Measurements from ENCODE around the gene PLCB1.

Gene PLCB1

GRCh38 chr20:8480597-8480996 is 348.5 kb downstream of the PLCB1 start:
- no CpG with 5 or more reads among the region's 6 CpGs for WGBS, 2 donors (ENCODE audit: extremely low coverage in 2 of 2, insufficient read length in 2 of 2, insufficient replicate concordance in 1 of 2)
- Histone ChIP-seq H3K4ac (ENCODE audit: low read length) (no peak overlapping the region), H3K27ac (replicated peaks; ENCODE audit: low read length) (no peak overlapping the region), H3K23ac (ENCODE audit: low read depth, low read length, poor library complexity) (no peak overlapping the region), H4K91ac (ENCODE audit: low read depth, low read length, poor library complexity) (no peak overlapping the region), H2BK5ac (ENCODE audit: low read length) (no peak overlapping the region), H2AFZ (ENCODE audit: low read length) (no peak overlapping the region), H2BK120ac (ENCODE audit: low read depth, low read length) (no peak overlapping the region), H2AK5ac (ENCODE audit: low read depth, low read length) (no peak overlapping the region), H3K27me3 (ENCODE audit: control insufficient read depth in 3 of 3, insufficient read depth in 3 of 3, low read depth in 1 of 3, low read length in 3 of 3) (no peaks in the 10 kb centered on the region), H3K4me2 (ENCODE audit: insufficient read depth, low read length, poor library complexity, severe bottlenecking) (no peak overlapping the region), H3K18ac (ENCODE audit: low read length) (no peak overlapping the region), H3K9ac (ENCODE audit: low read depth, low read length, poor library complexity) (no peak overlapping the region), H3K79me1 (ENCODE audit: low read depth, low read length) (no peaks in the 10 kb centered on the region), H2BK15ac (ENCODE audit: low read length) (no peak overlapping the region), H3K9me3 (replicated peaks in 1 of 2; ENCODE audit: control insufficient read depth in 2 of 2, insufficient read depth in 1 of 2, low read depth in 1 of 2, low read length in 2 of 2) (no peaks in the 10 kb centered on the region), H3K14ac (ENCODE audit: low read length) (no peak overlapping the region), H4K8ac (ENCODE audit: low read depth, low read length) (no peak overlapping the region), H2BK12ac (ENCODE audit: low read length) (no peak overlapping the region), H3K4me3 (ENCODE audit: low read length in 2 of 2) (no peak overlapping the region), H3K36me3 (replicated peaks in 1 of 2; ENCODE audit: control insufficient read depth in 2 of 2, insufficient read depth in 2 of 2, low read length in 2 of 2) (no peaks in the 10 kb centered on the region), H3K4me1 (ENCODE audit: control insufficient read depth in 2 of 2, insufficient read depth in 1 of 2, low read depth in 1 of 2, low read length in 2 of 2) (no peaks in the 10 kb centered on the region)
- DNase-seq (ENCODE audit: low spot score), result no peak

DNA sequence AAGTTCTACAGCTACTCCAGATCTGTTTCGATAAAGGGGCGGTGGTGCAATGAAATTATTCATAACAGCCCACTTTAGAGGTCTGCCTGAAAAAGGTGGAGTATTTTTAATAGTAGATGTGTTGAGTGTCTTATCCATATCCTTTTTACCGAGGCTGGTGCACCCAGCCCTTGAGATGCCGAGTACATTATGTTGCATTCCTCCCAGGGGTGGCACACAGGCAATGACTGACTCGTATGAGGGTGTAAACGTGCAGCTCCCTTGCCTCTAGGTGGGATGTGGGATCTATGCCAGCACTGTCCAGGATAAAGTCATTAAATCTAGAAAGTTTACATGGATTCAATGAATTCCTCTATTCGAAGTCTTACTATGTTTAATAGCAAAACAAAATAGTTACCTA is 355.6 kb downstream of the PLCB1 start:
- Histone ChIP-seq H3K14ac (ENCODE audit: low read length) (no peak overlapping the region), H2BK12ac (ENCODE audit: low read length) (no peak overlapping the region), H4K8ac (ENCODE audit: low read depth, low read length) (no peak overlapping the region), H2BK5ac (ENCODE audit: low read length) (no peak overlapping the region), H2BK15ac (ENCODE audit: low read length) (no peak overlapping the region), H3K4me1 (ENCODE audit: control insufficient read depth in 2 of 2, insufficient read depth in 1 of 2, low read depth in 1 of 2, low read length in 2 of 2) (peaks cover 0 to 2% of the 10 kb centered on the region in 2 donors), H3K9me3 (replicated peaks in 1 of 2; ENCODE audit: control insufficient read depth in 2 of 2, insufficient read depth in 1 of 2, low read depth in 1 of 2, low read length in 2 of 2) (no peaks in the 10 kb centered on the region), H3K27me3 (ENCODE audit: control insufficient read depth in 3 of 3, insufficient read depth in 3 of 3, low read depth in 1 of 3, low read length in 3 of 3) (no peaks in the 10 kb centered on the region), H3K4me3 (ENCODE audit: low read length in 2 of 2) (no peak overlapping the region), H2AK5ac (ENCODE audit: low read depth, low read length) (no peak overlapping the region), H4K91ac (ENCODE audit: low read depth, low read length, poor library complexity) (no peak overlapping the region), H3K36me3 (replicated peaks in 1 of 2; ENCODE audit: control insufficient read depth in 2 of 2, insufficient read depth in 2 of 2, low read length in 2 of 2) (no peaks in the 10 kb centered on the region), H2AFZ (ENCODE audit: low read length) (no peak overlapping the region), H3K4ac (ENCODE audit: low read length) (no peak overlapping the region), H3K18ac (ENCODE audit: low read length) (no peak overlapping the region), H3K9ac (ENCODE audit: low read depth, low read length, poor library complexity) (no peak overlapping the region), H3K79me1 (ENCODE audit: low read depth, low read length) (peaks cover 2% of the 10 kb centered on the region), H2BK120ac (ENCODE audit: low read depth, low read length) (no peak overlapping the region), H3K27ac (replicated peaks; ENCODE audit: low read length) (no peak overlapping the region), H3K23ac (ENCODE audit: low read depth, low read length, poor library complexity) (no peak overlapping the region), H3K4me2 (ENCODE audit: insufficient read depth, low read length, poor library complexity, severe bottlenecking) (no peak overlapping the region)
- no peak for DNase-seq (ENCODE audit: low spot score)
- WGBS, 2 donors (ENCODE audit: extremely low coverage in 2 of 2, insufficient read length in 2 of 2, insufficient replicate concordance in 1 of 2), result no CpG with 5 or more reads among the region's 7 CpGs

DNA sequence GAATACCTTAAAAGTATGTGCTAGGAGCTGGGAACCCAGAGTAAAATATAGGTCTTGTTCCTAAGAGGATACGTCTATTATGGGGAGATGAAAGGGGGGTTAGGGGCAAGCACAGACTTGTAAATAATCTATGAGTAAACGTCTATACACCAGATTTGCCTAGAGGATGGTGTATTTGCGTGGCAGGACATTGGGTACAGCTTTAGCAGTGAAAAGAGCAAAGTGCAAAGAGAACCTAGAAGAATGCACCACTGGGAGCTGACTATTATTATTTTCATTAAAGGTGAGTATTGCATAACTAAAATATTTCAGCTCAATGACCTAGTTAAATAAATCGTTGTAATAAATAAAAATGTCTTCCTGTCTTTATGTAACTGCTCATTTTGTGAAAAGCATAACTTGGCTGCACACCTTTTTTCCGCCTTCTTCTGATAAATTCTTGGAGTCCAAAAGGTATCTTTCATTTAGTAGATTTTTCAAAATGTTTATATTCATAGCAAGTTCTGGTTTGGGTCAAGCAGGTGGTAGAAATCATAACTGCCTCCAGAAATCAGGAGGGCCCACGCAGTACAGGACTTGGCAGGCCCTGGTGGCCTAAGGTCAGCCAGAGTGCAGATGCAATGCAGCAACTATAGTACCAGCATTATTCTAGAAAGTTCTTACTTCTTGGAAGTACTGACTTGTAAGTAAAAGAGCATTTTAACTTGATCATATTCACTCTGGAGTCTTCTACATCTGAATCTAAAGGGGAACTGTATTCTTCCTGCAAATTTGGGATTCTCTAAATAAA is 357.2 kb downstream of the PLCB1 start:
- Histone ChIP-seq H3K4ac (ENCODE audit: low read length) (no peak overlapping the region), H3K9ac (ENCODE audit: low read depth, low read length, poor library complexity) (no peak overlapping the region), H4K8ac (ENCODE audit: low read depth, low read length) (no peak overlapping the region), H3K79me1 (ENCODE audit: low read depth, low read length) (peaks cover 2% of the 10 kb centered on the region), H2AFZ (ENCODE audit: low read length) (no peak overlapping the region), H3K4me1 (ENCODE audit: control insufficient read depth in 2 of 2, insufficient read depth in 1 of 2, low read depth in 1 of 2, low read length in 2 of 2) (peaks cover 0 to 2% of the 10 kb centered on the region in 2 donors), H2AK5ac (ENCODE audit: low read depth, low read length) (no peak overlapping the region), H3K4me2 (ENCODE audit: insufficient read depth, low read length, poor library complexity, severe bottlenecking) (no peak overlapping the region), H3K14ac (ENCODE audit: low read length) (no peak overlapping the region), H3K27me3 (ENCODE audit: control insufficient read depth in 3 of 3, insufficient read depth in 3 of 3, low read depth in 1 of 3, low read length in 3 of 3) (no peaks in the 10 kb centered on the region), H3K9me3 (replicated peaks in 1 of 2; ENCODE audit: control insufficient read depth in 2 of 2, insufficient read depth in 1 of 2, low read depth in 1 of 2, low read length in 2 of 2) (no peaks in the 10 kb centered on the region), H3K36me3 (replicated peaks in 1 of 2; ENCODE audit: control insufficient read depth in 2 of 2, insufficient read depth in 2 of 2, low read length in 2 of 2) (no peaks in the 10 kb centered on the region), H3K4me3 (ENCODE audit: low read length in 2 of 2) (no peak overlapping the region), H4K91ac (ENCODE audit: low read depth, low read length, poor library complexity) (no peak overlapping the region), H2BK120ac (ENCODE audit: low read depth, low read length) (no peak overlapping the region), H2BK15ac (ENCODE audit: low read length) (no peak overlapping the region), H3K27ac (replicated peaks; ENCODE audit: low read length) (no peak overlapping the region), H3K18ac (ENCODE audit: low read length) (no peak overlapping the region), H2BK5ac (ENCODE audit: low read length) (no peak overlapping the region), H3K23ac (ENCODE audit: low read depth, low read length, poor library complexity) (no peak overlapping the region), H2BK12ac (ENCODE audit: low read length) (no peak overlapping the region)
- no peak for DNase-seq (ENCODE audit: low spot score)
- WGBS, 2 donors (ENCODE audit: extremely low coverage in 2 of 2, insufficient read length in 2 of 2, insufficient replicate concordance in 1 of 2), result no CpG with 5 or more reads among the region's 6 CpGs

DNA sequence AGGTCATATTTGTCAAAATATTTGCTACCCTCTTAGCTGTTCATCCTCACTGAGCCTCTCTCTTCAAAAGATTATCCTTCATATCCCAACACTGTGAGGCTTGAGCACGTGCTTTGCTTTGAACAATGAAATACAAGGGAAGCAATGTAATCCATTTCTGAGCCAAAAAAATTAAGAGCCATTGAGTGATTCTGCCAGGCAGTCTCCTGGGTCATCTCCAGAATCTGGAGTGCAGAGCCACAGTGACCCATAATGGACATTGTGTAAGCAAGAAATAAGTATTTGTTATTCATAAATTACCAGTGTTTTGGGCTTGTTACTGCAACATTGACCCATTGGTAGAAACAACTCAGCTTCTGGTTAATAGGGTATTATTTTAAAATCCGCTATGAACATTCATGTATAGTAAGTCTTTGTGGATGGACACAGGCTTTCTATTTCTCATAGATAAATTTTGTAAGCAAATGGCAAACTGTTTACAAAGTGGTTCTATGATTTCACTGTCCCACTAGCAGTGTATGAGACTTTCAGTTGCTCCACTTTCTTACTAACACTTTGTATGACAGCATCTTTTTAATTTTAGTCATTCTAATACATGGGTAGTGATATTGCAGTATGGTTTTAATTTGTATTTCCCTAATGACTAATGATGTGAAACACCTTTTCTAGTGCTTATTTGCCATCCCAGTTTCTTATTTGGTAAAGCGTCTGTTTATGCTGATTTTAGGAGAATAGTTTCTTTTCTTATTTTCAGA is 358.2 kb downstream of the PLCB1 start:
- Histone ChIP-seq H2BK5ac (ENCODE audit: low read length) (no peak overlapping the region), H3K79me1 (ENCODE audit: low read depth, low read length) (peaks cover 2% of the 10 kb centered on the region), H2BK15ac (ENCODE audit: low read length) (no peak overlapping the region), H4K91ac (ENCODE audit: low read depth, low read length, poor library complexity) (no peak overlapping the region), H2AK5ac (ENCODE audit: low read depth, low read length) (no peak overlapping the region), H3K4me3 (ENCODE audit: low read length in 2 of 2) (no peak overlapping the region), H3K27ac (replicated peaks; ENCODE audit: low read length) (no peak overlapping the region), H2BK120ac (ENCODE audit: low read depth, low read length) (no peak overlapping the region), H4K8ac (ENCODE audit: low read depth, low read length) (no peak overlapping the region), H3K9ac (ENCODE audit: low read depth, low read length, poor library complexity) (no peak overlapping the region), H3K9me3 (replicated peaks in 1 of 2; ENCODE audit: control insufficient read depth in 2 of 2, insufficient read depth in 1 of 2, low read depth in 1 of 2, low read length in 2 of 2) (no peaks in the 10 kb centered on the region), H2BK12ac (ENCODE audit: low read length) (no peak overlapping the region), H3K23ac (ENCODE audit: low read depth, low read length, poor library complexity) (no peak overlapping the region), H3K4me1 (ENCODE audit: control insufficient read depth in 2 of 2, insufficient read depth in 1 of 2, low read depth in 1 of 2, low read length in 2 of 2) (peaks cover 0 to 2% of the 10 kb centered on the region in 2 donors), H3K27me3 (ENCODE audit: control insufficient read depth in 3 of 3, insufficient read depth in 3 of 3, low read depth in 1 of 3, low read length in 3 of 3) (no peaks in the 10 kb centered on the region), H3K36me3 (replicated peaks in 1 of 2; ENCODE audit: control insufficient read depth in 2 of 2, insufficient read depth in 2 of 2, low read length in 2 of 2) (no peaks in the 10 kb centered on the region), H3K4ac (ENCODE audit: low read length) (no peak overlapping the region), H3K4me2 (ENCODE audit: insufficient read depth, low read length, poor library complexity, severe bottlenecking) (no peak overlapping the region), H3K14ac (ENCODE audit: low read length) (no peak overlapping the region), H2AFZ (ENCODE audit: low read length) (no peak overlapping the region), H3K18ac (ENCODE audit: low read length) (no peak overlapping the region)
- DNase-seq (ENCODE audit: low spot score), result no peak
- WGBS, 2 donors (ENCODE audit: extremely low coverage in 2 of 2, insufficient read length in 2 of 2, insufficient replicate concordance in 1 of 2), result no CpG with 5 or more reads among the region's 3 CpGs

All from neuronal stem cell (in vitro differentiated cells).